Measurements from ENCODE around the gene SP3.
A peak's percentile ranks its signal among the peaks of the same experiment; 100 is the strongest.
"Not testable (repeated sequence)": the region's sequence is repeated elsewhere in the genome, so short reads cannot be mapped to it uniquely, and the experiment has no call there.

The SP3 gene

GRCh38 chr2:173891315-173892037, 73.7 kb downstream of the SP3 start:
- no peak for DNase-seq (ENCODE audit: low read depth in 2 of 2)

- not testable (repeated sequence) for DNase-seq (ENCODE audit: low read depth in 2 of 2)
Observed at GRCh38 chr2:173889464-173889863, 75.7 kb downstream of the SP3 start.

DNA sequence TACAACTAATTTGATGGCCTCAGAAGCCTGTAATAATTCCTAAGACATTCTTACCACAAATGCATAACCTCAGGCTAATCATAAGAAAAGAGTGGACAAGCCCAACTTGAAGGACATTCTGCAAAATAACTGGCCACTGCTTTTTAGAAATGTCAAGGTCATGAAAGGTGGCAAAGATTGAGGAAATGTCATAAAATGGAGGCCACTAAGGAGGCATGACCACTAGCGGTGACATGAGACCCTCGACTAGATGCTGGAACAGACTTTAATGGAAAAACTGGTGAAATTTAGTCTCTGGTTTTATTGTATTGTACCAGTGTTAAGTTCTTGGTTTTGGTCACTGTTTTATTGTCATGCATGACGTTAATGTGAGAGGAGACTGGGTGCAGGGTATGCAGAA, 78.6 kb downstream of the SP3 start:
- DNase-seq (ENCODE audit: low read depth in 2 of 2), result no peak

- DNase-seq (ENCODE audit: low read depth in 2 of 2), result peak in 1 of 2 donors; percentile 2
Observed at GRCh38 chr2:173884025-173884802, 81.0 kb downstream of the SP3 start.

DNA sequence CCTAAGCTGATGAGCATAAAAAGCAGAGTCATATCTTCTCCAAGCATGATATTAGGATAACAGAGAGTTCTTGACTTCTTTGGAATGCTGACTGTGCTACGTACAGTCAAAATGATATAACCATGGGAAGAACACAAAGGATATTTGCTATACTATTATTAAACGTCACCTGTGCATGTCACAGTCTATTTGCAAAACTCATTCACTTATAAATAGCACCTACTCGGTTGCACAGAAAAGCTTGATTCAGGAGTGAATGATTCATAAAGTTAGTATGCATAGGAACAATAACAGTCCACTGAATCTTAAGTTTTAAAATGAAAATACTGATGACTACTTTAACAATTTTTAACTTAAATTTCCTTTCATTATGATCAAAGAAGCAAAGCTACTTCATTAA, 83.3 kb downstream of the SP3 start:
- DNase-seq (ENCODE audit: low read depth in 2 of 2), result no peak

DNA sequence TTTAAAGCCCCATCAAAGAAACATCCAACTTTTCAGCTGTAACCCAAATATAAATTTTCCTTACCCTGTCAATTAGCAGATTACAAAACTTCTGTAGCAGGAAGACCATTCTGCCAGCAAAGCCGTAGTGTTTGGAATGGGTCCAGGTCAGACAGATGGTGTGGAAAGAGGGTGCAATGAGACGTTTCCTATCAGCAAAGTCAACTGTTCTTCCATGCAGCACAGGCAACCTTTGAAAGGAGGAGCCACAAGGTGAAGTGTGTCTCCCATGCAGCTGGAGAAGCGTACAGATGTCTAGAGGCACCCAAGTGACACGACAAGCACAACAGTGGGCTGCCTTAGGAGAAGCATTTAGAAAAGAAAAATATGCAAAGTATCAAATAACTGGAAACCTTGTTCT, 83.7 kb downstream of the SP3 start:
- DNase-seq (ENCODE audit: low read depth in 2 of 2), result no peak

GRCh38 chr2:173880561-173880960, 84.6 kb downstream of the SP3 start:
- DNase-seq (ENCODE audit: low read depth in 2 of 2), result no peak

- DNase-seq (ENCODE audit: low read depth in 2 of 2), result no peak
Observed at GRCh38 chr2:173876833-173877413, 88.2 kb downstream of the SP3 start.

- DNase-seq (ENCODE audit: low read depth in 2 of 2), result no peak
Observed at GRCh38 chr2:173874894-173875237, 90.3 kb downstream of the SP3 start.

DNA sequence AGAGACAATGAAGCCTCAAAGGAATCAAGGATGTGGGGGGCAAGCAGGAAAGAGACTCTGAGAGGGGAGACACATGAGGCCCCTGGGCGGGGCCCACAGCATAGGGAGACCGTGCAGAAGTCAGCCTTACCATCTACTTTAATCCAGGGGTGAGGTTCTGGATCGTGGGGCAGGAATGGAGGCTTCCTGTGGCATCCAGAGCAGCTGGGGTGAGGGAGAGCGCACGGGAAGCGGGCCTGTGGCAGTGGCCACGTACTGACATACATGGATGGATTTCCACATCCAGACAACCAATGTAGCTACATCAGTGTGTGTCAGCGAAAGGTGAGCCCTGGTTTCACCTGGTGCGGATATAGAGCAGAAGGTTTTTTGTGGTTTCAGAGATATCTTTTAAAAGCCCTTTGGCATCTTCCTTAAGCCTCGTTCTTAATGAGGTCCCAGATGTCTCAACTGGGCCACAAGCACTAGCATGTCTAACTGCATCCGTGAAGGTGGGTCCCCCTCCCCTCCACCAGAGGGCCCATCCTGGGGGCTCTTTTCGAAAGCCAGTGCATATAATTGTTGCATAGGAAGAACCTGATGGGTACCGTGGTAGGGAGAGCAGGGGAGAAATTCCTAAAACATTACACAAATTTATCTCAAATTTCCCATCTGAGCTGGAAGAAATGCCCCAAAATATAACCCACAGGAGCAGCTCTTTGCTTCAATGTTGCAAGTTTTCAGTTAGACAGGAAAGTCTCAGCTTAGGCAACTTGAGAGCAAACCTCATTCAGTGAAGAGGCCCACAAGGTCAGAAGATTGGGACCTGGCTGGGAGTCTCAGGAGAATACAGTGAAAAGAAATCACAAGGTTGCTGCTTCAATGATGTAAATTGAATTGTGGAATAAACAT, 90.9 kb downstream of the SP3 start:
- no peak for DNase-seq (ENCODE audit: low read depth in 2 of 2)

- no peak for DNase-seq (ENCODE audit: low read depth in 2 of 2)
Observed at GRCh38 chr2:173872714-173873113, 92.5 kb downstream of the SP3 start.

- no peak for DNase-seq (ENCODE audit: low read depth in 2 of 2)
Observed at GRCh38 chr2:173869244-173870229, 95.6 kb downstream of the SP3 start.

GRCh38 chr2:173868406-173868805, 96.8 kb downstream of the SP3 start:
- no peak for DNase-seq (ENCODE audit: low read depth in 2 of 2)

GRCh38 chr2:173866874-173867618, 98.1 kb downstream of the SP3 start:
- no peak for DNase-seq (ENCODE audit: low read depth in 2 of 2)

GRCh38 chr2:173865971-173866873, 99.0 kb downstream of the SP3 start:
- no peak for DNase-seq (ENCODE audit: low read depth in 2 of 2)

- DNase-seq (ENCODE audit: low read depth in 2 of 2), result no peak
Observed at GRCh38 chr2:173862612-173863217, 102.5 kb downstream of the SP3 start.

GRCh38 chr2:173860566-173860965, 104.6 kb downstream of the SP3 start:
- no peak for DNase-seq (ENCODE audit: low read depth in 2 of 2)

DNA sequence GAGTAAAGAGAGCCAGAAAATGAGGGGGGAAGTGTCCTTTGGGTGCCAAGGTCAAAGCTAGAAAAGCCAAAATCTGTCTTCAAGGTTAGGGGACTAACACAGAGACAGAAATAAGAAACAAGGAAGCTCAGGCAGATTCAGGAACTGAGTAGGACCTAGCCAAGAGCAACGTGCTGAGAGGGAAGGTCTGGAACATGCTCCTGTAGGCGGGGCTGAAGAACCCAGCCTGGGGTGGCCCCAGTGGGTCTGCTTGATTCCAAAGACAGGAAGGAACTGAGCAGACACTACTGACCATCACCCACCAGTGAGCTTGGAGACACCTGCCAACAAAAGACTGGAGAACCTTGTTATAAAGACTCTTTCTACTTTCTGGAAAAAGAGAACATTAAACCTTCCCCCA, 105.1 kb downstream of the SP3 start:
- DNase-seq (ENCODE audit: low read depth in 2 of 2), result no peak

- no peak for DNase-seq (ENCODE audit: low read depth in 2 of 2)
Observed at GRCh38 chr2:173858291-173858731, 106.9 kb downstream of the SP3 start.

Data from stimulated activated CD8-positive, alpha-beta memory T cell treated with anti-CD3 and anti-CD28 coated beads, Interleukin-2, amount 100 ng/mL, for 1 hour (primary cell).